DOHH2 (cell line): ENCODE measurements around the gene SLC7A7.
"Not testable (repeated sequence)": the region's sequence is repeated elsewhere in the genome, so short reads cannot be mapped to it uniquely, and the experiment has no call there.

Source experiments
- H3F3A ChIP-seq: fragments of 200-600 bp; sonication (generic), shearing (Covaris generic); 2 replicates; pipeline ENCODE4 v1.6.0; 2016; ENCODE audit warnings: antibody characterized with exemption, mild to moderate bottlenecking; ENCODE audit not compliant: control insufficient read depth, insufficient read depth
- H3K27ac ChIP-seq: fragments of 200-600 bp; sonication (generic); 2 replicates; pipeline ENCODE4 v1.5.1; 2014; ENCODE audit warnings: low read depth, mild to moderate bottlenecking, low read length, moderate library complexity
- H3K27me3 ChIP-seq: fragments of 200-600 bp; sonication (generic); 2 replicates; pipeline ENCODE4 v1.6.1; 2014; ENCODE audit warnings: mild to moderate bottlenecking, low read length, mixed read lengths; ENCODE audit not compliant: control insufficient read depth
- H3K36me3 ChIP-seq: fragments of 200-600 bp; sonication (generic); 2 replicates; pipeline ENCODE4 v1.6.1; 2014; ENCODE audit warnings: mild to moderate bottlenecking, low read length, moderate library complexity, mixed read lengths; ENCODE audit not compliant: control insufficient read depth
- H3K4me1 ChIP-seq: fragments of 200-600 bp; sonication (generic); 2 replicates; pipeline ENCODE4 v1.6.1; 2014; ENCODE audit warnings: mild to moderate bottlenecking, low read length, mixed read lengths; ENCODE audit not compliant: control insufficient read depth
- H3K4me2 ChIP-seq: fragments of 200-600 bp; sonication (generic); 2 replicates; pipeline ENCODE4 v1.6.0; 2014; ENCODE audit warnings: mild to moderate bottlenecking, low read length, moderate library complexity
- H3K4me3 ChIP-seq: fragments of 200-600 bp; sonication (generic); 2 replicates; pipeline ENCODE4 v1.5.1; 2014; ENCODE audit warnings: mild to moderate bottlenecking, low read length, mixed read lengths
- H3K79me2 ChIP-seq: fragments of 200-600 bp; sonication (generic); 2 replicates; pipeline ENCODE4 v1.6.1; 2014; ENCODE audit warnings: mild to moderate bottlenecking, low read length, mixed read lengths; ENCODE audit not compliant: control insufficient read depth
- H3K9me2 ChIP-seq: fragments of 200-600 bp; sonication (generic); replicated peaks from 2 replicates; pipeline ENCODE4 v1.6.1; 2014; ENCODE audit warnings: mild to moderate bottlenecking, low read length, mixed read lengths; ENCODE audit not compliant: control insufficient read depth
- H3K9me3 ChIP-seq: fragments of 200-600 bp; sonication (generic); 2 replicates; pipeline ENCODE4 v1.6.1; 2014; ENCODE audit warnings: antibody characterized with exemption, low read length, mixed read lengths; ENCODE audit not compliant: control insufficient read depth, insufficient read depth
- H4K20me1 ChIP-seq: fragments of 200-600 bp; sonication (generic); 2 replicates; pipeline ENCODE4 v1.6.0; 2014; ENCODE audit warnings: low read depth, mild to moderate bottlenecking, antibody characterized with exemption, low read length, moderate library complexity; ENCODE audit not compliant: control insufficient read depth, insufficient read depth
- CTCF ChIP-seq: fragments of 200-600 bp; sonication (generic); IDR thresholded peaks from one replicate; pipeline ENCODE4 v1.5.1; 2014; ENCODE audit warnings: antibody characterized with exemption, mild to moderate bottlenecking, low read depth, low read length; ENCODE audit not compliant: poor library complexity, severe bottlenecking
- EZH2phosphoT487 ChIP-seq: fragments of 200-600 bp; sonication (generic); IDR thresholded peaks from 2 replicates; pipeline ENCODE4 v1.6.1; 2017; ENCODE audit warnings: borderline replicate concordance, mild to moderate bottlenecking, antibody characterized with exemption, low read length, moderate library complexity, mixed read lengths

The SLC7A7 gene

GRCh38 chr14:22737052-22737451 lies 78.2 kb downstream of the SLC7A7 start:
- no peak overlapping the region for H3K4me3 ChIP-seq
- H3K9me3 ChIP-seq = 0 out of 2 replicates have a peak, but pooled peaks cover 2% of the 10 kb centered on the region
- H3K9me2 ChIP-seq = no peaks in the 10 kb centered on the region
- H3F3A ChIP-seq = no peaks in the 10 kb centered on the region
- H3K27me3 ChIP-seq = no peaks in the 10 kb centered on the region
- peaks cover 3% of the 10 kb centered on the region; the same call in 1 of the 2 replicates for H3K4me1 ChIP-seq
- no peaks in the 10 kb centered on the region for H3K79me2 ChIP-seq
- no peak for TF ChIP-seq CTCF
- no peak for TF ChIP-seq EZH2phosphoT487
- no peaks in the 10 kb centered on the region for H3K36me3 ChIP-seq
- H3K27ac ChIP-seq = no peak overlapping the region
- no peaks in the 10 kb centered on the region for H4K20me1 ChIP-seq
- no peak overlapping the region for H3K4me2 ChIP-seq

- not testable (repeated sequence) for H3K9me3 ChIP-seq, H4K20me1 ChIP-seq, H3K27me3 ChIP-seq, H3K4me2 ChIP-seq, H3K27ac ChIP-seq, H3K4me1 ChIP-seq, H3K4me3 ChIP-seq, H3K9me2 ChIP-seq, H3K79me2 ChIP-seq, H3F3A ChIP-seq, H3K36me3 ChIP-seq
Measured at GRCh38 chr14:22736384-22736783, 78.9 kb downstream of the SLC7A7 start.

GRCh38 chr14:22735096-22735495 lies 80.1 kb downstream of the SLC7A7 start:
- no peaks in the 10 kb centered on the region for H3K9me2 ChIP-seq
- no peaks in the 10 kb centered on the region for H3K36me3 ChIP-seq
- H3K4me3 ChIP-seq = no peak overlapping the region
- TF ChIP-seq EZH2phosphoT487 = no peak
- no peak for TF ChIP-seq CTCF
- H3K4me2 ChIP-seq = no peak overlapping the region
- 0 out of 2 replicates have a peak, but pooled peaks cover 2% of the 10 kb centered on the region for H3K9me3 ChIP-seq
- H3K27ac ChIP-seq = no peak overlapping the region
- no peaks in the 10 kb centered on the region for H3K79me2 ChIP-seq
- H3F3A ChIP-seq = no peaks in the 10 kb centered on the region
- H4K20me1 ChIP-seq = no peaks in the 10 kb centered on the region
- H3K4me1 ChIP-seq = peaks cover 1% of the 10 kb centered on the region; the same call in 1 of the 2 replicates
- peaks cover 6% of the 10 kb centered on the region; the same call in 1 of the 2 replicates for H3K27me3 ChIP-seq

GRCh38 chr14:22733829-22734228 lies 81.4 kb downstream of the SLC7A7 start:
- Histone ChIP-seq H3K36me3 (no peaks in the 10 kb centered on the region), H3K9me3 (0 out of 2 replicates have a peak, but pooled peaks cover 2% of the 10 kb centered on the region), H3K4me1 (no peaks in the 10 kb centered on the region), H3K79me2 (no peaks in the 10 kb centered on the region), H4K20me1 (no peaks in the 10 kb centered on the region), H3K9me2 (no peaks in the 10 kb centered on the region), H3K27ac (no peak overlapping the region), H3K27me3 (peaks cover 6% of the 10 kb centered on the region; the same call in 1 of the 2 replicates), H3F3A (no peaks in the 10 kb centered on the region), H3K4me2 (no peak overlapping the region), H3K4me3 (no peak overlapping the region)
- TF ChIP-seq EZH2phosphoT487 = no peak
- no peak for TF ChIP-seq CTCF

GRCh38 chr14:22732062-22732461 lies 83.2 kb downstream of the SLC7A7 start:
- H3K36me3 ChIP-seq, H3K4me3 ChIP-seq, H3K27ac ChIP-seq, H4K20me1 ChIP-seq, H3K79me2 ChIP-seq, H3K9me2 ChIP-seq, H3K4me1 ChIP-seq, H3K4me2 ChIP-seq, H3K9me3 ChIP-seq, H3K27me3 ChIP-seq, H3F3A ChIP-seq: not testable (repeated sequence)
